ENCODE measurements around the gene SPIRE1.

DNA sequence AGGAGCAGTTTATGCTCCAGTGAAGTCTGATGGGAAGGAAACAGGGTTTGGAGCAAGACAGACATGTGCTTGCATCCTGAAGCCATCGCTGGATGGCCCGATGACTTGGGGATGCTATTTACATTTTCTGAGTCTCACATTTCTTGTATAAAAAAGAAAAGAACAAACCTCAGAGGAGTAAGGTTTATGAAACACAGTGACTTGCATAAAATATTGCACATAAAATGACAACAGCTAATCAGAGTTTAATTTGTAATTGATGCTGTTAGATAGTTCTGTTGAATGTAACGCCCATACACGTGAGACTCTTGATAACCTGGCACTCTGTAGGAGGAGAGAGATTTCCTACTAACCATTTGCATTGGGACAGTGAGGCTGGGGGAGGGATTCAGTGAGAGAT, 233.7 kb downstream of the SPIRE1 start:
- no peak for TF ChIP-seq EZH2phosphoT487 (IDR thresholded peaks at IDR 0.05; ENCODE audit: insufficient read depth, low read depth)
- no peak for TF ChIP-seq EZH2 (IDR thresholded peaks at IDR 0.05; ENCODE audit: insufficient read depth, poor library complexity, severe bottlenecking)

Data from GM23248 (cell line).